NOMO-1 (cell line): ENCODE results near the gene MMP10.
"Not testable (repeated sequence)": the region's sequence is repeated elsewhere in the genome, so short reads cannot be mapped to it uniquely, and the experiment has no call there.

Experiments used
- DNase-seq, 2 experiments: peaks; one replicate each; lab custom pipeline; 2025; ENCODE audit not compliant: unreplicated experiment in 2 of 2; lab: John Stamatoyannopoulos, UW

The MMP10 gene

DNA sequence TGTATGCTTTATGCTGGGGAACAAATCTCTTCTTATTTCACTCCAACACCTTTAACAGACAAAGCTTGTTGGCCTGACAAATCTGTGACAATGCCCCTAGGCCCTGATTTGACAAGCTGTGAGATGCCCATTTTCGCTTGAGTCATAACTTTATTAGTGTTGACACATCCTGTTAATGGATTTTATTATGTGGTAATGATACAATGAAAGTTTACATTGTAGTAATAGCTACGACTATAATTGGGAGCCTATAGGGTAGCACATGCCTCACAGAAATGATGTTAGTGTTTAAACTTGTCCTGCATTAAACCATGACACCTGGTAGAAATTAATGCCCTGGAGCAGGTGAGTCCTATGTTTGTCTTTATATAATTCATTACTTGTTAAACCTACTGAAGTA lies 3.3 kb upstream of the MMP10 start:
- no peak for DNase-seq

DNA sequence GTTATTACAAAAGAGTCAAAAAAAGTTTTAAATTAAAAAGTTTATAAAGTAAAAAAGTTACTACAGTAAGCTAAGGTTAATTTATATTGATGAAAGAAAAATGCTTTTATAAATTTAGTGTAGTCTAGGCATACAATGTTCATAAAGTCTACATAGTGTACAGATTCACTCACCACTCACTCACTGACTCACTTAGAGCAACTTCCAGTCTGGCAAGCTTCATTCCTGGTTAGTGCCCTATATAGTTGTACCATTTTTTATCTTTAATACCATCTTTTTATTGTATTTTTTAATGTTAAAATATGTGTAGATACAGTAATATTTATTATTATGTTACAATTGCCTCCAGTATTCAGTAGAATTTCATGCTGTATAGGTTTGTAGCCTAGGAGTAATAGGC lies 2.6 kb upstream of the MMP10 start:
- DNase-seq = no peak

DNA sequence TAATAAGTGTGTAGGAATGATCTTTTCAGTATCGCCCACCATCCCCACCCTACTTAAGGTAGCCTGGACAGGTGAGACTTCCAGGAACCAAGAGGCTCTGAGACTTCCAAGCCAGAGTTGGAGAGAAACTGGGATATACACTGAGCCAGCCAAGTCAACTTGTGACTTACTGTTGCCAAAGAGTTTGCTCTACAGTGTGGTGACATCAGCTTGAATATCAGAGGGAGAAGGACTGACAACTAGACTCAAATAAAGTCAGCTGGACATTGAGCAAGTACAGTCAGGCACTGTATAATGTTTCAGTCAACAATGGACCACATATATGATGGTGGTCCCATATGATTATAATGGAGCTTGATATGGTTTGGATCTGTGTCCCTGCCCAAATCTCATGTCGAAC lies 1.2 kb upstream of the MMP10 start:
- no peak for DNase-seq

DNA sequence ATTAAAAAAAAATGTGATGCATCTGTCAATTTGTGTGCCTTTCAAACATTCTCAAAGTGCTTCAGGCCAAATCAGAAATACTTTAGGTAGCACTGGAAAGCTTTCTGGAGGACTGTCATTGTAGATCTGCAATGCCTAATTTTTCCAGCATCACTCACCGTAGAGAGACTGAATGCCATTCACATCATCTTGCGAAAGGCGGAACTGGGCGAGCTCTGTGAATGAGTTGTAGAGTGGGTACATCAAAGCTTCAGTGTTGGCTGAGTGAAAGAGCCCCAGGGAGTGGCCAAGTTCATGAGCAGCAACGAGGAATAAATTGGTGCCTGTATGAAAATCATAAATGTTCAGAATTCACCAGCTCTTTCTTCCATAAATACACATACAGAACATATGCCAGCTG lies 4.0 kb downstream of the MMP10 start:
- no peak for DNase-seq

DNA sequence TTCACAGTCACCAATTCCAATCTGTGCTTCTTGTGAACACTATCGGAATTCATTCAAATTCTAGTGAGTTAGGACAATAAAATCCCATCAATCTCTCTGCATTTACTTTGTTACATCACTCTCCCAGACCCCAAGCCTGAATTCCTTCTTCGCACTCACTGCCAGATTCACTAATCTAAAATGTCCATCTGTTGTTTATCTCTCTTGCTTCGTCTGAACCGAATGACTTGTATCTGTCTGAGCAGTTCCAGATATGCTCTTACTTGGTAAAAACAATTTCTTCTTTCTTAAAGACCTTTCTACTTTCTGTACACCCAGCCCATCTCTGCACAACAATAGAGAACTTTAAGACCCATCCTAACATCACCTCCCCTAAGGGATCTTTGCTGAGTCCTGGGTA lies 7.0 kb downstream of the MMP10 start:
- DNase-seq = no peak

DNA sequence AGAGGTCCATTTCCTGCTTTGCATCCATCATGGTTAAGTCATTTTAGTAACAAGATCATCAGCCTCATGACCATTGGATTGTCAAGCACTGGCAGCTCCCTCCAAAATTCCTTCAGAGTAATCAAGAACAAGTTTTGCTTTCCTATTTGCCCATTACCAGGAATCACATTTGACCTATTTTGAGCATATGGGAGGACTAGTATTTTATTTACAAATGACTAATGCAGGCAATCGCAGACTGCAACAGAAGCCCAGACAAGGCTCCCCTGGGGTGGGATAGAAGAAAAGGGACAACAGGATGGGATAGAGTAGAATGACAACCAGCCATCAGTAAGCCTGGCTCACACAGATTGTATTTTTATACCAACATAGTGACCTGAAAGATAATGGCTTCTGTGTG lies 9.1 kb downstream of the MMP10 start:
- DNase-seq = no peak

DNA sequence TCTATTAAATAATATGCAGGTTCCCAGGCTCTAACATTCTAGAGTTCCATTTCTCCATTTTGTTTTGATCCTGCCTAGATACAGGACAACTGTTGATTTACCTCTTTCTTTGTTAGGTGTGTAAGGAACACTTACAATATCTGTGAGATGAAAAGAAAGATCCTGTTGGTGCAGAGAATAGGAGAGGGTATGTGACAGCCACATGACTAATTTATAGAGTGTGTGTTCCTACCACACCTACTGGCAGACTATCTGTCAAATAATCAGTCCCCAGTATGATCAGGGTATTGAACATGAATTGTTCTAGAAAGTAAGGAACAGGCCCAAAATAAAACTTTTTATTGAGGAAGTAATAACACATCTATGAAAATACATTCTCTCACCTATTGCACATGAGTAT lies 10.2 kb downstream of the MMP10 start:
- DNase-seq = no peak

DNA sequence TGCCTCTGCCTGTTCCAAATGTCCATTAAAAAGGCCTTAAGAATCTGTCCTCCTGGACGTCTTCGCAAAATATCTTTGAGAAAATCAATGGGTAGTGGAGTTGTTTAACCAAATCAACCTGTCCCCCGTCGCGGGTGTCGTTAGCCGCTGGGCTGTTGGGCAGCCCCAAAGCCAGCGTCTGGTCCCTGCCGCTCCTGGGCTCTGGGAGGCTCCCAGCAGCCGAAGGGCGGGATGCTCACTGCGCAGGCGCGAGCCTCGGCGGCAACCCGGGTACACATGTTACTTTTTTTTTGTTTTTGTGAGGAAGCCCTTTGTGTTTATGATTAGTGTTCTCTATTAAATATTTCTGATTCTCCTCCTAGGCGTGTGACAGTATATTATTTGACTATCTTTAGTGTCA lies 12.6 kb downstream of the MMP10 start:
- DNase-seq = no peak

DNA sequence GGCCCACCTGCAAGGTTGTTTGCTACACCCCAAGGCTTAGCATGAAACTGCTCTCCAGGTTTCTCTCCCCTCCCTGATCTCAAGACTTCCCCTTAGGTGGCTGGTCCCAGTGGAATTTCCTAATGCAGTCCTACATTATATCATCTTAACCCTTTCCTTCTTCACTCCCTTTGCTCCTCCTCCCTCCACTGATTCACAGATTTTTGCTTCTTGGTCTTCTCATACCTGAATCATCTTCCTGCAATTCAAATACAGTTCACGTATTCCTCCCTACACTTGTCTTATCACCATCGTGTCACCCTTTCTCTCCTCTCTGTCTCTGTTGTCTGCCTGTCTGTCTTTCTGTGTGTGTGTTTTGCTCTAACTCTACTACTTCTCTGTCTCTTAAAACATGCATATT lies 17.0 kb downstream of the MMP10 start:
- DNase-seq = no peak

DNA sequence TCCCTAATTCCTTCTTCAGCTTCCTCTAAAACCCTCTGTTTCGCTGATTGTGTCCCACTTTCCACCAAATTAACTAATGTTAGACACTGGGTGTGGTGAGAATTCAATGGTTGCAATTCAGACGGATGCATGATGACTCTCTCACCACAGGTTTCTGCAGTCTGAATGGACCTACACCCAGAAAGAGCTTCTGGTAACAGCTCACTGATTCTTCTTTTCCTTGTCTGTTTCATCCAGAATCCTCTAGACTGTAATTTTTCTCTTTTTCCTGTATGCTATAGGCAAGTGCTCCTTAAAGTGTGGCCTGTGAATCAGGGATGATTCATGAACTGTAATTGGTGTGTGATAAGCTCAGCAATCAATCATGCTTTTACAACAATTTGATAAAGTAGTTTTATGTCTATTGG lies 18.1 kb downstream of the MMP10 start:
- DNase-seq = no peak

DNA sequence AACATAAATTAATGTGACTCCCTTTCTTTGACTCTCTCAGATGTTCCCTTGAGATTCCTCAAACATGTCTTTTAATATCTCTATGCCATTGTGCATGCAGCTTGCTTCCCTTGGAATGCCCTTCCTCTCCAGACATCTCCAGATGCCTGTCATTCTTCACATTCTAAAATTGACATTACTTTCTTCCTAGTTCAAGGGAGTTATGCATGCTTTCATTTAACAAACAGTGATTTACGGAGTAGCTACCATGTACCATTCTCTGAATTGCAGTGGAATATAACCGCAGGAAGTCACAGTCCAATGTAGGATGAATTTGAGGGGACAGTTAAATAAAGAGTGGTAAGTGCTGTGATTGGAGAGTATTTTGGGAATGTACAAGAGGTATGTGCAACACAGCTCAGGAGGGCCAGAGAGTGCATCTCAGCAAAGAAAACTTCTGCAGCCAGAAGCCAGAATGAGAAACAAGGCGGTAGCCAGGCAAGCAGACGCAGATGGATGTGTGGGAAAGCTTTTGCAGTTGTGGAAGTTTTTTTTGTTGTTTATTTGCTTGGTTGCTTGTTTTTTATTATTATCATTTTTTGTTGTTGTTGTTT lies 18.7 kb downstream of the MMP10 start:
- DNase-seq = no peak

DNA sequence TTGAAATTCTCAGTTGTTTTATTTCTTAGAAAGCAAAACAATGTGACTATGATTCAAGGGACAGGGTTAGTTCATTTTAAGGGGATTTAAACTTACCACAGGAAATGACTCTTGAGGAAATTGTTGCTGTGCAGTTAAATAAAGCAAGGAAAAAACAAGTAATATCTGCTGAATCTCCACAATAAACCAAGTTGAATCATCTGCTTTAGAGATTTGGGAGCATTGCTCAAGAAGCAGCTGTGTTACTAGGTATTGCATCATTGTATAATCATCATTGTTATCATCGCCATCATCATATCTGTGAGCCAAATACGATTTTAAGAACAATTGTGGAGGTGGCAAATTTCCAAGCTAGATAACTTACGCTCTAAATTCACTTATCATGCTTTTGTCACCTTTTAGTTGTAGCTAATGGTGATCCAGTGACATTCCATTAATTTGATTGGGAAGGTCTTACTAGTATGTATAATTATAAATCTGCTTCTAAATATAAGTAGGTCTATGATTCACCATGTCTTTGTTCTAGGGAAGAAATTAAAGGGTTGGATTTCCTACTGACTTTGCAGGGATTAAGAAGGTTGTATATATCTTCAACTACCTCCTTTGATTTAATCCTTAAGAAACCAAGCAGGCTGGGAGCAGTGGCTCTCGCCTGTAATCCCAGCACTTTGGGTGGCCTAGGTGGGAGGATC lies 19.9 kb downstream of the MMP10 start:
- DNase-seq = peak in 1 of 2 experiments; percentile 39

DNA sequence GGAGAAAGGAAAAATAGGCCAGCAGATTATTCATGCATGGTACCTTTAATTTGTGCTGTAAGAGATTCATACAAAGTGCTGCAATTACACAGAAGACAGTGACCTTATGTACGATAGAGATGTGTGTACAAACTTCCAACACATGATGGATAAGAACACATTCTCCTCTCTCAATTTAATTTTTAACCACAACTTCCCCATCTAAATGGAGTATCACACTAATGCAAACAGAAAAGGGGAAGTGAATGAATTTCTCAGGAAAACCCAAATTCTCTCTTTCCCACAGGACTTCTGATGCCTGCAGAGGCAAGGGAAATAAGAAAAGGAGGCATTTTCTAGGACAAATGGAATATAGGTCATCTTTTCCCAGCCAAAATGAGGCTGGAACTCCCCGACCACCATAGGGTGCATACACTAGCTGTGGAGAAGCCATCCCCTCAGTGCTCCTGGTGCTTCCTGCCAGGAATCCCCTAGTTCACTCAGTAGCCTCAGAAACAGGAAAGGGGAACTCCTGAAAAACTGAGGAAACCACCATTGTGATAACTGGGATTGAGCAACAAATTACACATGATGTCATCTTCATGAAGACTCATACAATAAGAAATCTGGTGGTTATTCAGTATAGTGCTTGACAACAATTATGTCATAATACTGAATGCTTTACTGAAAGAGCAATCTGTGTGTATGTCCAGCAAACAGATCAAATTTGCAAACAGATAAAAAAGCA lies 22.4 kb downstream of the MMP10 start:
- DNase-seq = peak; percentile 5 to 78

DNA sequence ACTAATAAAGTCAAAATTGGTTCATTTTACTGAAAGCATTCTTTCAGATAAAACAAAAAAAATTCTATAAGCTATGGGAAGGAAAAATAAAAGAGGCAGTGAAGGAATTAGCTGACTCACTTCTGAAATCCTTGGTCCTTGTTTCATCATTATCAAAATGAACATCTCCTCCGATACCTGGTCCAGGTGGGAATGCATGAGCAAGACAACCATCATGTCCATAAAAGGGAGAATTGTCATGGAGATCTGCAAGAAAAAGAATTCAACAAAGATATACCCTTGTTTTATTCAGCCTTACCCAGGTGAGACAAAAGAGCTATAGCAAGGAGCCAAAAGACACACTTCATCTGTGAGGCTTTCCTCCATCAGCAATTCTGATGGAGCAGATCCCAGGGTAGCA lies 27.2 kb downstream of the MMP10 start:
- no peak for DNase-seq

DNA sequence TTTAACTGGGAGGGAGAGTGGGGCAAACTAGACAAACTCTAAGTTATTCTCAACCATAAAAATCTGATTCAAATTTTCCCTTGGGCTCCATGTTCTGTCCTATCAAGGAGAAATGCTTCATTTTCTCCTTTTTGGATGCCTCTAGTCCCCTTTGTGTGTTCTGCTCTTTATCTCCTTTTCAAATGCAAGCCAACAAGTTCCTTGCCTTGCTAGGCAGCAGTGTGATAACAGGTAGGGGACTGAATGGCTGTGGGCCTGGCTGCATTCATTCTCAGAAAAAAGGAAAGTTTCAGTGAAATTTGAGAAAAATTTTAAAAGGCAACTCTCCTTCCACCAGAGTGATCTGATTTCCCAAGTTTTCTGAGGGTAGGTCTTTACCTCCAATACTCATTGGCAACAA lies 28.8 kb downstream of the MMP10 start:
- DNase-seq = no peak

DNA sequence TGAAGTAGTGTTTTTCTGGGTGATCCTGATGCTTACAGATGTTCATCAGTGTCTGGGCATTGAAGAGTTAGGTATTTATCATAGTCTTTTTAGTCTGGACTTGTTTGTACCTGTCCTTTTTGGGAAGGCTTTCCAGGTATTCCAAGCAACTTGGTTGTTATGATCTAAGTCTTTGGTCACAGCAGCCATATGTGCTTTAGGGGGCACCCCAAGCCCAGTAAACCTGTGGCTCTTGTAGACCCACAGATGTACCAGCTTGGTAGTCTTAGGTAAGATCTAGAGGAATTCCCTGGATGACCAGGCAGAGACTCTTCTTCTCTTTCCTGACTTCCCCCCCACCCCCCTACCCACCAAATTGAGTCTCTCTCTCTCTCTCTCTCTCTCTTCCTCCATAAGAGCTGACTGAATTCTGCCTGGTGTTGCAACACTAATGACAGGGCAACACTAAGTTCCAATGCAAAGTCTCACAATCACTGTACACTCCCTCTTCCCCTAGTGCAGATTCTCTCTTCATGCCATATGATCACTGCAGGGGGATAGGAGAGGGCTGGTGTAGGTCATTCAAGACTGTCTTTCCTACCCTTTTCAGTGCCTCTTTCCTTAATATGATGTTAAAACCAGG lies 31.2 kb downstream of the MMP10 start:
- DNase-seq = no peak

DNA sequence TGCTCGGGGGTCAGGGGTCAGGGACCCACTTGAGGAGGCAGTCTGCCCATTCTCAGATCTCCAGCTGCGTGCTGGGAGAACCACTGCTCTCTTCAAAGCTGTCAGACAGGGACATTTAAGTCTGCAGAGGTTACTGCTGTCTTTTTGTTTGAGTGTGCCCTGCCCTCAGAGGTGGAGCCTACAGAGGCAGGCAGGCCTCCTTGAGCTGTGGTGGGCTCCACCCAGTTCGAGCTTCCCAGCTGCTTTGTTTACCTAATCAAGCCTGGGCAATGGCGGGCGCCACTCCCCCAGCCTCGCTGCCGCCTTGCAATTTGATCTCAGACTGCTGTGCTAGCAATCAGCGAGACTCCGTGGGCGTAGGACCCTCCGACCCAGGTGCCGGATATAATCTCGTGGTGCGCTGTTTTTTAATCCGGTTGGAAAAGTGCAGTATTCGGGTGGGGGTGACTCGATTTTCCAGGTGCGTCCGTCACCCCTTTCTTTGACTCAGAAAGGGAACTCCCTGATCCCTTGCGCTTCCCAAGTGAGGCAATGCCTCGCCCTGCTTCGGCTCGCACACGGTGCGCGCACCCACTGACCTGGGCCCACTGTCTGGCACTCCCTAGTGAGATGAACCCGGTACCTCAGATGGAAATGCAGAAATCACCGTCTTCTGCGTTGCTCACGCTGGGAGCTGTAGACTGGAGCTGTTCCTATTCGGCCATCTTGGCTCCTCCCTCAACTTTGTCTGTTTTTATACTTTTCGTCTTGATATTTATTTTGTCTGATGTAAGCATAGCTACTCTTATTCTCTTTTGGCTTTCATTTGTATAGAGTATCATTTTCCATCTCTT lies 33.5 kb downstream of the MMP10 start:
- not testable (repeated sequence) for DNase-seq

DNA sequence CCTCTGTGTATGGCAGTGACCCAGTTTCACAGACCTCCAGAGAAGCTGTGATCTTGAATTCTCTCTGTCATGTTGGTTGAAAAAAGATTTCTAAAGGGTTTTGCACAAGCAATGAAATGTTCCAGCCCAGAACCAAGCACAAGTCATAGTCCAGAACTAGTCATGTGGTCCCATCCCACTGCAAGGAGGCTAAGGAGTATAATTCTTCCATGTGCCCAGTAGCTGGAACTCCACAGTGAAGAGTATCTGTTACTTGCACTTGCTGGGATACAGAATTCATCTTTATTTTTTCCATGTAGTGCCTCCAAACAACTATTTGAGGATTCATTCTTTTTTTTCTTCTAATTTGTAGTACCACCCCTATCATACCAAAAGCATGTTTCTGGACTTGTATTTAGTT lies 45.8 kb downstream of the MMP10 start:
- no peak for DNase-seq

DNA sequence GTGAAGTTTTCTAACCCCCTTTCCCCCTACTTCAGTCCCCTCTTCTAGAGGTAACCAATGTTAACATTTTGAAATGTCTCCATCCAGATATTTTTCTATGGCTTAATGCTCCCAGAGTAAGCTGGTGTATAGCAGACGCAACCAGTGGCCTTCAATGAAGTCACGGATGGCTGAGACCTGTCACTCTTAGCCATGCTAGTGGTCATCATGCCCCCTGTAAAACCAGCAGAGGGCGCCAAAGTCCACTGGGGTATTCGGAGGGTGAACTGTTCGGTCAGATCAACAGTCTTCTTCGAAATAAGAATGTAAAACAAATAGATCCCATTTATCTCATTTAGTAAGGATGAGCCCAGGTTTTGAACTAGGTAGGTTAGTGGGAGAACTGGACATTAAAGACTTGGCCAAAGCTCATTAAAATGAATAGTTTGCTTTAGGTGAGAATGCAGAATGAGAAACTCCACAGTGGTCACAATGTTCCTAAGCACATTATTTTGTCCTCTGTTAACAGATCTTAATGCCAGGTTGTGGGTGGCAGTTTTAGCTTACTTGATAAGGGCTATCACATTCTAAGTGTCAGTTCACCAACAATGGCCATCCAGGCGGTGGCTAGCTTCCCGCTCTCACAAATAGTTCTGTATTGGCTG lies 47.1 kb downstream of the MMP10 start:
- DNase-seq = peak in 1 of 2 experiments; percentile 64

DNA sequence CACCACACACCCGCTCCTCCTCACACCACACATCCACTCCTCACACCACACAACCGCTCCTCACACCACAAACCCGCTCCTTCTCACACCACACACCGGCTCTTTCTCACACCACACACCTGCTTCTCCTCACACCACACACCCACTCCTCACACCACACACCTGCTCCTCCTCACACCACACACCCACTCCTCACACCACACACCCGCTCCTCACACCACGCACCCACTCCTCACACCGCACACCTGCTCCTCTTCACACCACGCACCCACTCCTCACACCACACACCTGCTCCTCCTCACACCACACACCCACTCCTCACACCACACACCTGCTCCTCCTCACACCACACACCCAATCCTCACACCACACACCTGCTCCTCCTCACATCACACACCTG lies 49.5 kb downstream of the MMP10 start:
- not testable (repeated sequence) for DNase-seq
